HL-60/S4 (cell line): ENCODE measurements around the gene MAP3K3.

Experiments
- in situ Hi-C: fragments of 300-500 bp; cut with MboI; formaldehyde crosslinking; loops from 2 replicates; pipeline ENCODE4 v1.14.3; 2022; ENCODE audit warnings: low sequenced_read_pairs

The MAP3K3 gene

DNA sequence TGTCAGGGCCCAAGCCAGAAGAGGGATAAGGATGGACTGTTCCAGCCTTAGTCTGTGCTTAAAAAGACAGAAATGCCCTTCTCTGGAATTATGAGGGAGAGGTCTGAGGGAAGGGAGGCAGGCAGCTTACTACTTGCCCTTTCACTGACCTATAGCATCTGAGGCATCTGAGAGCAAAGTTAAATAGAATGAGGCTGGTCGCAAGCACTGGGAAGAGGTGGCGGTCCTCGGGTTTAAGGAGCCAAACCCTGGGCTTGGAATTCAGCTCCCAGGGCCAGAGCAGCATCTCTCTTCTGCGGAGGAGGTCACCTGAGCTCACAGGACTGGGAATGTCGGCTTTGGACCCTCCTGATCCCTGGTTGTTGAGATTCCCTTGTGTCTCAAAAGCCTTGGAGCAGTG lies 80.8 kb downstream of the MAP3K3 start:
- in situ Hi-C loops = loop anchor here (25.0 kb wide), 1 partner anchor 266 kb away; the partner anchor contains the start of gene CYB561

DNA sequence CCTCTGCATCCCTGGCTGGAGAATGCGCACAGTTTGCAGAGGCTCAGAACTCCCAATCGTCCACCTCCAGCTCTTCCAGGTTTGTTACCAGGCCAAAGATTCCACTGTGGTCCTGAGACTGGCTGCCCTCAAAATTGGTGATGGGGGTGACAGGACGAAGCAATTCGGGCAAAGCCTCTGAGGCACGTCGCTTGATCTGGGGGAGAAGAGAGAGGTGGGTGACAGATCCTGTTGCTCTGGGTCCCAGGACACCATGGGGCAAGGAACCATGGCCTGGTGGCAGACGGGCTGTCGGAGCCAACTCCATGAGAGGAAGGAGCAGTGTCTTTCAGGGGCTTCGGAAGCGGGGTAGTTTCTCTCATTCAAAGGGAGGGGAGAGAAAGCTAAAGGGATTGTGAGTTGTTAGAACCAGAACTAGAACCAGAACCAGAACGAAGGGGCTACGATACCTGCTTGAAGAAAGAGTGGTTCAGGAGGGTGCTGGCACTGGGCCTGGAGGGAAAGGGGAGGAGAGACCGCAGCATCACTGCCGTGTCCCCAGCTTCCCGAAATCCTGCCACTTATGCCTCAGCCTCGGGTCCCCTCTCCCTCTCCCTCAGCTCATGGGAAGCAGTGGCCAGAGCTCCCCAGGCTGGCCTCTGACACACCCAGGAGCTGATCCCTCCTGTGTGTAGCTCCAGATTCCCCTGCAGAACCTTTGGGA lies 81.5 kb downstream of the MAP3K3 start:
- in situ Hi-C loops = loop anchor here (25.0 kb wide), 1 partner anchor 266 kb away; the partner anchor contains the start of gene CYB561

DNA sequence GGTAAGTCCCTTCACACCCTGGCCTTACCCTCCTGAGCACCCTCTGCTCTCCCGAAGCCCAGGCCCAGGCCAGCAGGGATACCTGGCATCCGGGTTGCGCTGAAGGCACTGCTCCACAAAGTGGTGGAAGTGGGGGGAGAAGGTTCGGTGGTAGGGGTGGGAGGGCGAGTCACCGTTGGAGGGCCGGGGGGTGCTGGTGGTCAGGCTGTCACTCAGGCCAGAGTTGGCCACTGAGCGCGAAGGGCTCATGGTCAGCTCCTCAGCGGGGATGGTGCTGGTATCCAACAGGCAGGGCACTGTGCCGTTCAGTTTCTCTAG lies 82.0 kb downstream of the MAP3K3 start:
- in situ Hi-C loops = loop anchor here (25.0 kb wide), 1 partner anchor 267 kb away; the partner anchor contains the start of gene CYB561

DNA sequence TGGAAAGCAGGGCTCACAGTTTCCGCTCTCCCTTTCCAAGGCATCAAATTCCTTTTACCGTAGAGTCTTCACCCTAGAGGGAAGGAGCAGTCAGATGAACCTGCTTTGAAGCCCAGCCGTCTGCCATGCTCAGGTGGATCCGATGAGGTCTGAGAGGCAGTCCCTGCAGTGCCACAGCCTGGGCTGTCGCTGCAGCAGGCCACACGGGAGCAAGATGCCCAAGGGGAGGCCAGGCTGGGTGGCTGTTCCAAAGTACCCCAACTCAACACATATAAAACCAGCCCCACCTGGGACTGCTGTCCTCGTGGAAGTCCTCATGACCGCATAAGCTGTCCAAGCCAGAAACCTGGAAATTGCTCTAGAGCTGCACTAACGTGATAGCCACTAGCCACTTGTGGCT lies 82.6 kb downstream of the MAP3K3 start:
- in situ Hi-C loops = loop anchor here (25.0 kb wide), 1 partner anchor 268 kb away; the partner anchor contains the start of gene CYB561

GRCh38 chr17:63705657-63706056 lies 83.4 kb downstream of the MAP3K3 start:
- in situ Hi-C loops = loop anchor here (25.0 kb wide), 1 partner anchor 268 kb away; the partner anchor contains the start of gene CYB561

- in situ Hi-C loops = loop anchor here (25.0 kb wide), 1 partner anchor 269 kb away; the partner anchor contains the start of gene CYB561
Measured at GRCh38 chr17:63706336-63707082, 84.3 kb downstream of the MAP3K3 start.

DNA sequence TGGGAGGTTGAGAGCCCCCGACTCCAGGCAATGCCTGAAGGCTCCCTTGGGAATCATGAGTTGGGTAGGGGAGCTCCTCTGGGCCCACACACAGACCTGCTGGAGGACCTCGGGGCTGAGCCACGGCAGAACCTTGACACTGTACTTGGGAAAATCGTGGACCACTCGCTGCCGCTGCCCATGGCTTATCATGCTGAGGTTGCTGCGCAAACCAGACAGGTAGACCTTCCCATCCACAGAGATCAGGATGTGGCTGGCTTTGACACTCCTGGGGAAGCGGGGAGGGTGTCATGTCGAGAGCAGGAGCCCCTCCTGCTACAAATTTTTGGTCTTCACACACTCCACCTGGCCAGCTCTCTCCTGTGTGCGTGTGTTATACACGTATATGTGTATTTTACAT lies 84.9 kb downstream of the MAP3K3 start:
- in situ Hi-C loops = loop anchor here (25.0 kb wide), 1 partner anchor 270 kb away; the partner anchor contains the start of gene CYB561

DNA sequence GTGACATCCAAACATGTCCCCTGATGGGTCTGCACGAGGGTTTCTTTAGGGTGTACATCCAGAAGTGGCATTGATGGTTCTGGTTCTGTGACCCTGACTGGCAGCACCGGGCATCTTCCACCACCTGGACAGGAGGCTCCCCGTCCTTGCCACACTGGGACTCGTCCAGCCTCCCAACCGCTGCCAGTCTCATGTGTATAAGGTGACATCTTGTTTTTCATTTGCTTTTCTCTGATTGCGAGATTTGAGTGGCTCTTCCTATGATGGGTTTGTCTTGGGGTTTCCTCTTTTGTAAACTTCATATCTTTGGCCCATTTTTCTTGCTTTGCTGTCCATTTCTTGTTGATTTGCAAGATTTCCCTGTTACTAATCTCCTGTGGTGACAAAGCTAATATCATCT lies 86.9 kb downstream of the MAP3K3 start:
- in situ Hi-C loops = loop anchor here (25.0 kb wide), 1 partner anchor 272 kb away; the partner anchor contains the start of gene CYB561

GRCh38 chr17:63714550-63715277 lies 92.5 kb downstream of the MAP3K3 start:
- in situ Hi-C loops = loop anchor here (25.0 kb wide), 1 partner anchor 277 kb away; the partner anchor contains the start of gene CYB561

GRCh38 chr17:63716426-63716825 lies 94.2 kb downstream of the MAP3K3 start:
- in situ Hi-C loops = loop anchor here (25.0 kb wide), 1 partner anchor 279 kb away; the partner anchor contains the start of gene CYB561

- in situ Hi-C loops = loop anchor here (25.0 kb wide), 1 partner anchor 282 kb away; the partner anchor contains the start of gene CYB561
Measured at GRCh38 chr17:63718988-63719387, 96.8 kb downstream of the MAP3K3 start.

DNA sequence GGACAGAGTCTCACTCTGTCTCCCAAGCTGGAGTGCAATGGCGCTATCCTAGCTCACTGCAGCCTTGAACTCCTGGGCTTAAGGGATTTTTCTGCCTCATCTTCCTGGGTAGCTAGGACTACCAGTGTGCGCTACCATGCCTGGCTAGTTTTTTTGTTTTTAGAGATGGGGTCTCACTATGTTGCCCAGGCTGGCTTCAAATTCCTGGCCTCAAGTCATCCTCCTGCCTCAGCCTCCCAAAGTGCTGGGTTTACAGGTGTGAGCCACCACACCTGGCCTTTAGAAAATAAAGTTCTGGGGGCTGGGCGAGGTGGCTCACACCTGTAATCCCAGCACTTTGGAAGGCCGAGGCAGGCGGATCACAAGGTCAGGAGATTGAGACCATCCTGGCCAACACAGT lies 98.0 kb downstream of the MAP3K3 start:
- in situ Hi-C loops = loop anchor here (25.0 kb wide), 1 partner anchor 283 kb away; the partner anchor contains the start of gene CYB561

DNA sequence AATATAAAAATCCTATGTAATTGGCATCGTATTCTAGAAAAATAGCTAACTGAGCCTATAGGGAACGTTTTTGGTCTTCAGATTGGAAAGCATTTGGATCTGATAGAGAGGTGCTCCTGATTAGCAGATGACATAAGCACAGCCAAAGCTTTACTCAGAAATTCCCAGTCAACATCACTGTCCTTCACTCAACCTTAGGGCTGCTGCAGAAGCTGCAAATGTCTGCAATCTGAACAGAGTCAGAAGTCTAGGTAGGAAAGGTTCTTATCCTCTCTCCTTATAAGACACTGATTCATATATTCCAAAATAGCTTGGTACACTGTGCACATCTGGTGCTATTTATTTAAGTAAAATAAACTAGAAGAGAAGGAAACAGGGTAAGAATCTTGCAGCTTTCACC lies 100.2 kb downstream of the MAP3K3 start:
- in situ Hi-C loops = loop anchor here (25.0 kb wide), 1 partner anchor 285 kb away; the partner anchor contains the start of gene CYB561

DNA sequence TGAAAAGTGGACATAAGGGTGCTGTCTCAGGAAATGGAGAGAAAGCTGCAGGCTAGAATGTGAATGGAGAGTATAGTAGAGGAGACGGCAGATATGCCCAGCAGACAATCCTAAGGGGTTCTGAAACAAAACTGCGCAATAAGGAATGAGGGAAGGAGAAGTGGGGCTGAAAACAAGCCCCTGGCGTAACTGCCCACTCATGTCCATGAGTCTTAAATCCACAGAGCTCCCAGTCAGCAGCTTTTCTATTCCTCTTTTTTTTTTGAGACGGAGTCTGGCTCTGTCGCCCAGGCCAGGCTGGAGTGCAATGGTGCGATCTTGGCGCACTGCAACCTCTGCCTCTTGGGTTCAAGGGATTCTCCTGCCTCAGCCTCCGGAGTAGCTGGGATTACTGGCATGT lies 113.5 kb downstream of the MAP3K3 start:
- in situ Hi-C loops = no loop called here

GRCh38 chr17:63740464-63741142 lies 118.4 kb downstream of the MAP3K3 start:
- in situ Hi-C loops = no loop called here

- in situ Hi-C loops = no loop called here
Measured at GRCh38 chr17:63741143-63741407, 118.9 kb downstream of the MAP3K3 start.

- in situ Hi-C loops = no loop called here
Measured at GRCh38 chr17:63741408-63742173, 119.4 kb downstream of the MAP3K3 start, which contains the start of gene STRADA. Gene STRADA, minus strand, starts transcription at chr17:63741799. Its CDS starts 13,430 bp downstream, at chr17:63728369.
